Prostate gland (tissue), 2 donors: ENCODE measurements around the gene VENTX. TPM values are rescaled to one million over a fixed set of nuclear protein-coding genes. Genes with fewer than 3 reads are reported as not detected.

Source experiments
- DNase-seq: peaks from one replicate; pipeline ENCODE4 v3.0.0-alpha.2; 2019; ENCODE audit warnings: low spot score
- H3K27ac ChIP-seq, 2 donors: fragments of 200-600 bp; sonication (generic); 2 replicates each; pipeline ENCODE4 v1.5.1; 2017 to 2019
- H3K27me3 ChIP-seq: fragments of 200-600 bp; sonication (generic); replicated peaks from 2 replicates; pipeline ENCODE4 v1.5.1; 2019; ENCODE audit not compliant: insufficient read depth
- H3K36me3 ChIP-seq, 2 donors: fragments of 200-600 bp; sonication (generic); 1 replicate in 1 of 2; 2 replicates in 1 of 2; pipeline versions ENCODE4 v1.5.1 to v1.8.1; 2017 to 2019
- H3K4me1 ChIP-seq: fragments of 200-600 bp; sonication (generic); replicated peaks from 2 replicates; pipeline ENCODE4 v1.5.1; 2019
- H3K4me3 ChIP-seq, 2 donors: fragments of 200-600 bp; sonication (generic); 2 replicates each; pipeline ENCODE4 v1.5.1; 2017 to 2019
- H3K9me3 ChIP-seq: fragments of 200-600 bp; sonication (generic); 2 replicates; pipeline ENCODE4 v1.5.1; 2017
- CTCF ChIP-seq, 4 experiments: fragments of 200-600 bp in 2 of 4; fragments of 450-650 bp in 2 of 4; sonication (generic) in 2 of 4; IDR thresholded peaks; 1 replicate in 3 of 4; 2 replicates in 1 of 4; pipeline ENCODE4 v1.5.1; 2016 to 2019; ENCODE audit warnings: antibody characterized with exemption in 4 of 4, mild to moderate bottlenecking in 2 of 4, moderate library complexity in 2 of 4
- POLR2A ChIP-seq: fragments of 450-650 bp; IDR thresholded peaks from one replicate; pipeline ENCODE4 v1.6.1; 2016; ENCODE audit warnings: antibody characterized with exemption, mild to moderate bottlenecking
- POLR2AphosphoS5 ChIP-seq: sonication (generic); formaldehyde crosslinking; IDR thresholded peaks from one replicate; pipeline ENCODE4 v1.6.1; 2017; ENCODE audit warnings: antibody characterized with exemption
- WGBS: methylation state at CpG from one replicate; pipeline ENCODE4 v1.1.5; 2018; 5-methylcytosine and 5-hydroxymethylcytosine counted together
- intact Hi-C: fragments of 100-400 bp; cut with DNase I; formaldehyde crosslinking; loops from one replicate; pipeline ENCODE4 v1.14.2; 2022
- total RNA-seq, 2 donors: library from RNA; depleted of rRNA; stranded (reverse); fragments of >200 nt; gene quantifications; one replicate each; pipeline ENCODE4 v1.1.0, GENCODE V29; 2016

The VENTX gene
- total RNA-seq, 2 donors from 2014 or later: 0.18 to 1.8 TPM

DNA sequence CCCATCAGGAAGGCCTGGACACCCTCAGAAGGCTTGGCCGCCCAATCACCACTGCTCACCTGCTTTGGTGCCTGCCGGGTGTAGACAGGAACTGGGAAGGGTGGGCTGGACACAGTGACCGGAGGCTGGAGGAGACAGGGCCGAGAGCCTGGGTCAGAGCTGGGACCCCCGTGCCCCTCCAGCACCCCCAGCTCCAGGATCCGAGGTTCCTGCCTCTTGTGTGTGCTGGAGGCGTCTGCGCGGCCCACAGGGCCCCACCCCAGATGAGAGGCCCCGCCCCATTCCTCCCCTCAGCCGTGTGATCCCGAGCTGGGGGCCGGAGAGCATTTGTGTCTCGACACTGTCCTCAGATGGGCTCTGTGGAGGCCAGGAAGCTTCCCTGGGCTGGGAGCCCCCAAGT lies 29.6 kb downstream of the VENTX start:
- TF ChIP-seq POLR2A (no peak), POLR2AphosphoS5 (no peak), CTCF (IDR thresholded peaks at IDR 0.05) (no peak)
- WGBS: 78% methylated on average over 13 of the region's 14 CpGs
- Histone ChIP-seq H3K27me3 (no peaks in the 10 kb centered on the region), H3K9me3 (no peaks in the 10 kb centered on the region), H3K4me3 (no peak overlapping the region), H3K27ac (no peak overlapping the region), H3K4me1 (peaks cover 3% of the 10 kb centered on the region), H3K36me3 (no peaks in the 10 kb centered on the region)
- intact Hi-C loops: no loop called here
- no peak for DNase-seq

- DNase-seq: no peak
- Histone ChIP-seq H3K36me3 (no peaks in the 10 kb centered on the region), H3K4me1 (no peaks in the 10 kb centered on the region), H3K9me3 (no peaks in the 10 kb centered on the region), H3K4me3 (no peak overlapping the region), H3K27ac (no peak overlapping the region), H3K27me3 (no peaks in the 10 kb centered on the region)
- intact Hi-C loops: no loop called here
- TF ChIP-seq CTCF (IDR thresholded peaks at IDR 0.05): no peak
- 84% methylated on average over 16 of the region's 22 CpGs for WGBS
Observed at GRCh38 chr10:133267829-133268228, 30.2 kb downstream of the VENTX start.

GRCh38 chr10:133268532-133268931 lies 30.9 kb downstream of the VENTX start:
- no peaks in the 10 kb centered on the region for H3K36me3 ChIP-seq
- H3K4me3 ChIP-seq: no peak overlapping the region
- H3K27me3 ChIP-seq: no peaks in the 10 kb centered on the region
- intact Hi-C loops: no loop called here
- no peaks in the 10 kb centered on the region for H3K9me3 ChIP-seq
- 94% methylated on average over 22 of the region's 22 CpGs for WGBS
- TF ChIP-seq CTCF (IDR thresholded peaks at IDR 0.05) (no peak), POLR2A (no peak), POLR2AphosphoS5 (no peak)
- H3K27ac ChIP-seq: no peak overlapping the region
- no peaks in the 10 kb centered on the region for H3K4me1 ChIP-seq
- DNase-seq: no peak

DNA sequence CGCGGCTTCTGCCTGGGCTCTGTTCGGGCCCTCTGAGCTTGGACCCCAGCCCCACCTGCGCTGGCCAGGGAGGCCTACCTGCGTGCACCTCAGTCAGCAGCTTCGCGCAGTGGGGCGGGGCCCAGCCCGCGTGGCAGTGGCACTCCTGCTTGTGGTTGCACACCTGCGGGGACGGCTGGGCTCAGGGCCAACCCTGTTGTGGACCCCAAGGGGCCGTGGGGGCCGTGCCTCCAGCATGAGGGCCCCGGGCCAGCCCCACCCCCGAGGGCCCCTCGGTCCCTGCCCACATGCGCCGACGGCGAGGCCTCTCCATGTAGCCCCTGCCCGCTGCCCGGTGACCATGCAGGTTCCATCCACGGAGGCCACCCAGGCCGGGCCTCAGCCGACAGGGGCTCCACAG lies 31.7 kb downstream of the VENTX start:
- no peak for DNase-seq
- Histone ChIP-seq H3K4me1 (no peaks in the 10 kb centered on the region), H3K27me3 (no peaks in the 10 kb centered on the region), H3K4me3 (no peak overlapping the region), H3K9me3 (no peaks in the 10 kb centered on the region), H3K36me3 (no peaks in the 10 kb centered on the region), H3K27ac (no peak overlapping the region)
- TF ChIP-seq CTCF (IDR thresholded peaks at IDR 0.05): no peak
- TF ChIP-seq POLR2AphosphoS5: no peak
- no peak for TF ChIP-seq POLR2A
- intact Hi-C loops: no loop called here
- 80% methylated on average over 14 of the region's 26 CpGs for WGBS

GRCh38 chr10:133270204-133270603 lies 32.5 kb downstream of the VENTX start:
- intact Hi-C loops: no loop called here
- no peak for TF ChIP-seq POLR2A
- TF ChIP-seq POLR2AphosphoS5: no peak
- no peak for TF ChIP-seq CTCF (IDR thresholded peaks at IDR 0.05)
- no peak overlapping the region for H3K4me3 ChIP-seq
- no peaks in the 10 kb centered on the region for H3K9me3 ChIP-seq
- no peak for DNase-seq
- H3K27ac ChIP-seq: no peak overlapping the region
- WGBS: 87% methylated on average over 9 of the region's 20 CpGs
- no peaks in the 10 kb centered on the region for H3K27me3 ChIP-seq
- H3K36me3 ChIP-seq: no peaks in the 10 kb centered on the region
- no peaks in the 10 kb centered on the region for H3K4me1 ChIP-seq
